ENCODE measurements around the gene THAP4.
A peak's percentile ranks its signal among the peaks of the same experiment; 100 is the strongest.

Gene THAP4

GRCh38 chr2:241612156-241613016 is 24.6 kb downstream of the THAP4 start:
- H3K4me1 ChIP-seq: peaks cover 0 to 22% (median 13%) of the 10 kb centered on the region in 4 donors
- TF ChIP-seq CTCF (IDR thresholded peaks at IDR 0.05): no peak
- H3K4me3 ChIP-seq: no peak overlapping the region
- intact Hi-C loops (cut with DNase I; ENCODE audit: low total_unique reads): loop anchor here (5.0 kb wide), 1 partner anchor 105 kb away; the partner anchor contains the start of gene STK25
- no peak for DNase-seq
- H3K27ac ChIP-seq: no peak overlapping the region
- H3K36me3 ChIP-seq: peaks cover 0 to 9% (median 0%) of the 10 kb centered on the region in 3 donors
- no peaks in the 10 kb centered on the region for H3K9me3 ChIP-seq
- no peaks in the 10 kb centered on the region for H3K27me3 ChIP-seq

GRCh38 chr2:241611062-241611461 is 25.9 kb downstream of the THAP4 start:
- no peak for DNase-seq
- intact Hi-C loops (cut with DNase I; ENCODE audit: low total_unique reads): loop anchor here (5.0 kb wide), 1 partner anchor 104 kb away; the partner anchor contains the start of gene STK25
- H3K27ac ChIP-seq: peak overlapping the region; percentile 80 to 82
- no peaks in the 10 kb centered on the region for H3K9me3 ChIP-seq
- no peaks in the 10 kb centered on the region for H3K27me3 ChIP-seq
- peaks cover 5 to 22% (median 6%) of the 10 kb centered on the region in 3 donors for H3K36me3 ChIP-seq
- H3K4me1 ChIP-seq: peaks cover 0 to 18% (median 12%) of the 10 kb centered on the region in 4 donors
- no peak overlapping the region for H3K4me3 ChIP-seq
- no peak for TF ChIP-seq CTCF (IDR thresholded peaks at IDR 0.05)

GRCh38 chr2:241609859-241610793 is 26.8 kb downstream of the THAP4 start:
- Histone ChIP-seq H3K27ac (peak overlapping the region; percentile 80 to 82), H3K9me3 (no peaks in the 10 kb centered on the region), H3K4me3 (peak overlapping the region; percentile 59 to 81), H3K4me1 (peaks cover 0 to 18% (median 12%) of the 10 kb centered on the region in 4 donors), H3K36me3 (peaks cover 11 to 27% (median 15%) of the 10 kb centered on the region in 3 donors), H3K27me3 (no peaks in the 10 kb centered on the region)
- peak; percentile 66 to 89 for DNase-seq
- intact Hi-C loops (cut with DNase I; ENCODE audit: low total_unique reads): loop anchor here (5.0 kb wide), 1 partner anchor 103 kb away; the partner anchor contains the start of gene STK25
- peak; percentile 61 to 62 for TF ChIP-seq CTCF (IDR thresholded peaks at IDR 0.05)

- Histone ChIP-seq H3K27me3 (no peaks in the 10 kb centered on the region), H3K27ac (no peak overlapping the region), H3K4me3 (no peak overlapping the region), H3K4me1 (peaks cover 0 to 18% (median 12%) of the 10 kb centered on the region in 4 donors), H3K36me3 (peaks cover 11 to 39% (median 26%) of the 10 kb centered on the region in 3 donors), H3K9me3 (no peaks in the 10 kb centered on the region)
- no peak for TF ChIP-seq CTCF (IDR thresholded peaks at IDR 0.05)
- DNase-seq: no peak
- intact Hi-C loops (cut with DNase I; ENCODE audit: low total_unique reads): no loop called here
Observed at GRCh38 chr2:241608881-241609280, 28.1 kb downstream of the THAP4 start.

DNA sequence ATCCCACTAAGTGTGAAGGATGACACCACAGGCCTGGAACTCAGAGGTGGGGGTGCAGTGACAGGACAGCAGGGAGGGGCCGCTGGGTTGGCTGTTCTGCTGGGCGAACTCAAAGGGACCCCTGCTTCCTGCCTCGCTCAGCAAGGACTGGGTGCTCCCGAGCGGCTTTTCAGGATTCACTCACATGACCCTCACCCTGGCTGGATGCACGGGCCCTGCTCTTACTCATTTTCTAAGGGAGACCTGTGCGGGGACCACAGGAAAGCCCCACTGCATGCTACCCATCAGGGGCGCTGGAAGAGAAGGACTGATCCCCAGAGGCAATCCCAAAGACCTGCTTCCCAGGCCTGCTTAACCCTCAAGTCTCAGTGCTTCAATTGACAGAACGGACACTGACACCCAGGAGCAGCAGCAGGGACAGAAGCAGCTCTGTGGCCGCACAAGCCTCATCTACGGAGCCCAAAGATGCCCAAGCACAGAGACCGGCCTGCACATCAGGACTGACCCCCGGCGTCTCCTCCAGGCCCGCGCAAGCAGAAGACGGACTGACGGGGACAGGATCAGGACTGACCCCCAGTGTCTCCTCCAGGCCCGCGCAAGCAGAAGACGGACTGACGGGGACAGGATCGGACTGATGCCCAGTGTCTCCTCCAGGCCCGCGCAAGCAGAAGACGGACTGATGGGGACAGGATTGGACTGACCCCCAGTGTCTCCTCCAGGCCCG is 29.6 kb downstream of the THAP4 start:
- no peak for DNase-seq
- peaks cover 0 to 18% (median 12%) of the 10 kb centered on the region in 4 donors for H3K4me1 ChIP-seq
- no peak overlapping the region for H3K4me3 ChIP-seq
- no peak overlapping the region for H3K27ac ChIP-seq
- intact Hi-C loops (cut with DNase I; ENCODE audit: low total_unique reads): no loop called here
- H3K36me3 ChIP-seq: peaks cover 16 to 52% (median 36%) of the 10 kb centered on the region in 3 donors
- H3K27me3 ChIP-seq: no peaks in the 10 kb centered on the region
- TF ChIP-seq CTCF (IDR thresholded peaks at IDR 0.05): no peak
- H3K9me3 ChIP-seq: no peaks in the 10 kb centered on the region
